Mucosa of rectum (tissue), 2 donors: Measurements from ENCODE around the gene NGEF.

Experiments
- H3K27ac ChIP-seq, 2 donors: one replicate each; pipeline ENCODE4 v1.7.0; 2013; ENCODE audit warnings: inconsistent platforms in 2 of 2, low read depth in 2 of 2, low read length in 2 of 2
- H3K27me3 ChIP-seq, 2 donors: one replicate each; pipeline ENCODE4 v1.7.0; 2013; ENCODE audit warnings: low read length in 2 of 2; ENCODE audit not compliant: control insufficient read depth in 2 of 2, insufficient read depth in 2 of 2
- H3K36me3 ChIP-seq, 2 donors: one replicate each; pipeline ENCODE4 v1.7.0; 2013; ENCODE audit warnings: low read length in 2 of 2; ENCODE audit not compliant: control insufficient read depth in 2 of 2, insufficient read depth in 2 of 2
- H3K4me1 ChIP-seq, 2 donors: one replicate each; pipeline ENCODE4 v1.7.0; 2013; ENCODE audit warnings: low read length in 2 of 2, mild to moderate bottlenecking in 1 of 2; ENCODE audit not compliant: control insufficient read depth in 2 of 2, insufficient read depth in 2 of 2
- H3K4me3 ChIP-seq, 2 donors: one replicate each; pipeline ENCODE4 v1.7.0; 2013; ENCODE audit warnings: low read length in 2 of 2
- H3K9ac ChIP-seq, 2 donors: one replicate each; pipeline ENCODE4 v1.7.0; 2013; ENCODE audit warnings: low read length in 2 of 2, low read depth in 1 of 2, mild to moderate bottlenecking in 1 of 2
- H3K9me3 ChIP-seq, 2 donors: one replicate each; pipeline ENCODE4 v1.7.0; 2013; ENCODE audit warnings: low read length in 2 of 2; ENCODE audit not compliant: control insufficient read depth in 2 of 2
- donor health status: healthy.
- donor health status: Normal muscosa, but diverticular disease.

NGEF gene

GRCh38 chr2:232903989-232904388 lies 109.1 kb downstream of the NGEF start:
- Histone ChIP-seq H3K9me3 (no peaks in the 10 kb centered on the region), H3K4me3 (no peak overlapping the region), H3K4me1 (no peaks in the 10 kb centered on the region), H3K36me3 (peaks cover 0 to 2% of the 10 kb centered on the region in 2 donors), H3K9ac (no peak overlapping the region), H3K27ac (no peak overlapping the region), H3K27me3 (no peaks in the 10 kb centered on the region)

- H3K27me3 ChIP-seq: no peaks in the 10 kb centered on the region
- no peak overlapping the region for H3K27ac ChIP-seq
- H3K9ac ChIP-seq: no peak overlapping the region
- peaks cover 0 to 7% of the 10 kb centered on the region in 2 donors for H3K36me3 ChIP-seq
- H3K9me3 ChIP-seq: no peaks in the 10 kb centered on the region
- H3K4me3 ChIP-seq: no peak overlapping the region
- no peaks in the 10 kb centered on the region for H3K4me1 ChIP-seq
Observed at GRCh38 chr2:232901736-232902578, 111.1 kb downstream of the NGEF start.

- no peak overlapping the region for H3K9ac ChIP-seq
- H3K27me3 ChIP-seq: no peaks in the 10 kb centered on the region
- no peak overlapping the region for H3K4me3 ChIP-seq
- H3K9me3 ChIP-seq: no peaks in the 10 kb centered on the region
- peaks cover 0 to 7% of the 10 kb centered on the region in 2 donors for H3K36me3 ChIP-seq
- no peaks in the 10 kb centered on the region for H3K4me1 ChIP-seq
- no peak overlapping the region for H3K27ac ChIP-seq
Observed at GRCh38 chr2:232900811-232901735, 112.0 kb downstream of the NGEF start.

GRCh38 chr2:232898592-232899543 lies 114.2 kb downstream of the NGEF start:
- Histone ChIP-seq H3K9ac (no peak overlapping the region), H3K36me3 (peaks cover 3 to 7% of the 10 kb centered on the region in 2 donors), H3K4me3 (no peak overlapping the region), H3K9me3 (no peaks in the 10 kb centered on the region), H3K27ac (no peak overlapping the region), H3K27me3 (no peaks in the 10 kb centered on the region), H3K4me1 (no peaks in the 10 kb centered on the region)

GRCh38 chr2:232897598-232898408 lies 115.3 kb downstream of the NGEF start:
- Histone ChIP-seq H3K27me3 (no peaks in the 10 kb centered on the region), H3K9me3 (no peaks in the 10 kb centered on the region), H3K27ac (no peak overlapping the region), H3K4me3 (no peak overlapping the region), H3K36me3 (peaks cover 6 to 7% of the 10 kb centered on the region in 2 donors), H3K4me1 (no peaks in the 10 kb centered on the region), H3K9ac (no peak overlapping the region)

GRCh38 chr2:232896720-232897597 lies 116.1 kb downstream of the NGEF start:
- Histone ChIP-seq H3K4me3 (no peak overlapping the region), H3K27ac (no peak overlapping the region), H3K9ac (no peak overlapping the region), H3K4me1 (no peaks in the 10 kb centered on the region), H3K27me3 (no peaks in the 10 kb centered on the region), H3K9me3 (no peaks in the 10 kb centered on the region), H3K36me3 (peaks cover 10 to 14% of the 10 kb centered on the region in 2 donors)

GRCh38 chr2:232896111-232896510 lies 116.9 kb downstream of the NGEF start:
- Histone ChIP-seq H3K9ac (no peak overlapping the region), H3K4me3 (no peak overlapping the region), H3K9me3 (no peaks in the 10 kb centered on the region), H3K36me3 (peaks cover 12 to 14% of the 10 kb centered on the region in 2 donors), H3K27ac (no peak overlapping the region), H3K4me1 (no peaks in the 10 kb centered on the region), H3K27me3 (no peaks in the 10 kb centered on the region)

- Histone ChIP-seq H3K27ac (no peak overlapping the region), H3K27me3 (no peaks in the 10 kb centered on the region), H3K9me3 (no peaks in the 10 kb centered on the region), H3K4me1 (no peaks in the 10 kb centered on the region), H3K9ac (no peak overlapping the region), H3K36me3 (peaks cover 14 to 18% of the 10 kb centered on the region in 2 donors), H3K4me3 (no peak overlapping the region)
Observed at GRCh38 chr2:232894746-232895145, 118.3 kb downstream of the NGEF start.
